Type B pancreatic cell (in vitro differentiated cells): Measurements from ENCODE around the gene ANKRD63. TPM values are rescaled to one million over a fixed set of nuclear protein-coding genes. Genes with fewer than 3 reads are reported as not detected.

Source experiments
- DNase-seq: peaks from one replicate; pipeline ENCODE4 v3.0.0; 2021; ENCODE audit warnings: mixed read lengths; ENCODE audit not compliant: unreplicated experiment; ENCODE audit errors: extremely low spot score
- H3K27ac Mint-ChIP-seq: 2 replicates; pipeline ENCODE4 v1.8.0; 2021; ENCODE audit warnings: mild to moderate bottlenecking, mixed read lengths
- H3K27me3 Mint-ChIP-seq: 2 replicates; pipeline ENCODE4 v1.8.0; 2021; ENCODE audit warnings: mixed read lengths
- H3K36me3 Mint-ChIP-seq: 2 replicates; pipeline ENCODE4 v1.8.0; 2021; ENCODE audit warnings: mixed read lengths
- H3K4me1 Mint-ChIP-seq: one replicate; pipeline ENCODE4 v1.8.0; 2021; ENCODE audit warnings: mixed read lengths; ENCODE audit not compliant: unreplicated experiment
- H3K4me3 Mint-ChIP-seq: 2 replicates; pipeline ENCODE4 v1.8.0; 2021; ENCODE audit warnings: mild to moderate bottlenecking, mixed read lengths
- H3K9me3 Mint-ChIP-seq: 2 replicates; pipeline ENCODE4 v1.8.0; 2021; ENCODE audit warnings: mixed read lengths
- CTCF ChIP-seq: fragments of 200-600 bp; sonication (generic); conservative IDR thresholded peaks from 2 replicates; pipeline ENCODE4 v1.5.0; 2021; ENCODE audit warnings: antibody characterized with exemption, mild to moderate bottlenecking
- total RNA-seq: library from RNA; stranded (reverse); gene quantifications from 2 replicates; pipeline ENCODE4 v1.2.1, GENCODE V29; 2021; ENCODE audit warnings: low replicate concordance

Gene ANKRD63
- total RNA-seq, 1 donor from 2014 or later, result 1.5 TPM

GRCh38 chr15:40287505-40287904 lies 4.6 kb upstream of the ANKRD63 start:
- Mint-ChIP-seq H3K27me3 (peaks cover 59% of the 10 kb centered on the region), H3K27ac (no peak overlapping the region), H3K4me3 (no peak overlapping the region), H3K4me1 (peaks cover 22% of the 10 kb centered on the region), H3K36me3 (no peaks in the 10 kb centered on the region), H3K9me3 (no peaks in the 10 kb centered on the region)
- no peak for TF ChIP-seq CTCF
- no peak for DNase-seq

- Mint-ChIP-seq H3K36me3 (no peaks in the 10 kb centered on the region), H3K27ac (no peak overlapping the region), H3K4me3 (no peak overlapping the region), H3K9me3 (no peaks in the 10 kb centered on the region), H3K27me3 (peaks cover 52% of the 10 kb centered on the region), H3K4me1 (peaks cover 22% of the 10 kb centered on the region)
- DNase-seq, result no peak
- no peak for TF ChIP-seq CTCF
These were observed 3.9 kb upstream of the ANKRD63 start for GRCh38 chr15:40286794-40287193.

GRCh38 chr15:40286061-40286532 lies 3.2 kb upstream of the ANKRD63 start:
- Mint-ChIP-seq H3K27ac (peak overlapping the region; percentile 61), H3K27me3 (peaks cover 54% of the 10 kb centered on the region), H3K9me3 (no peaks in the 10 kb centered on the region), H3K36me3 (no peaks in the 10 kb centered on the region), H3K4me3 (no peak overlapping the region), H3K4me1 (peaks cover 22% of the 10 kb centered on the region)
- DNase-seq, result no peak
- TF ChIP-seq CTCF, result no peak

GRCh38 chr15:40285554-40286011 lies 2.7 kb upstream of the ANKRD63 start:
- TF ChIP-seq CTCF, result no peak
- DNase-seq, result no peak
- no peaks in the 10 kb centered on the region for H3K9me3 Mint-ChIP-seq
- peaks cover 23% of the 10 kb centered on the region for H3K4me1 Mint-ChIP-seq
- H3K36me3 Mint-ChIP-seq, result no peaks in the 10 kb centered on the region
- peak overlapping the region; percentile 76 for H3K4me3 Mint-ChIP-seq
- H3K27ac Mint-ChIP-seq, result peak overlapping the region; percentile 61
- H3K27me3 Mint-ChIP-seq, result peaks cover 58% of the 10 kb centered on the region

- H3K9me3 Mint-ChIP-seq, result no peaks in the 10 kb centered on the region
- TF ChIP-seq CTCF, result no peak
- peak overlapping the region; percentile 61 for H3K27ac Mint-ChIP-seq
- H3K36me3 Mint-ChIP-seq, result no peaks in the 10 kb centered on the region
- no peak for DNase-seq
- peak overlapping the region; percentile 76 for H3K4me3 Mint-ChIP-seq
- peaks cover 28% of the 10 kb centered on the region for H3K4me1 Mint-ChIP-seq
- peaks cover 59% of the 10 kb centered on the region for H3K27me3 Mint-ChIP-seq
These were observed 2.3 kb upstream of the ANKRD63 start for GRCh38 chr15:40285151-40285550.
